Stimulated activated CD4-positive, alpha-beta T cell treated with anti-CD3 and anti-CD28 coated beads, Interleukin-4, amount 100 ng/mL, for 48 hours (primary cell): ENCODE results near the gene UBA52.
"Not testable (repeated sequence)": the region's sequence is repeated elsewhere in the genome, so short reads cannot be mapped to it uniquely, and the experiment has no call there.

Experiments
- DNase-seq, 2 donors: peaks; one replicate each; pipeline ENCODE4 v3.0.0-alpha.2; 2020; ENCODE audit warnings: low read depth in 2 of 2

Gene UBA52

DNA sequence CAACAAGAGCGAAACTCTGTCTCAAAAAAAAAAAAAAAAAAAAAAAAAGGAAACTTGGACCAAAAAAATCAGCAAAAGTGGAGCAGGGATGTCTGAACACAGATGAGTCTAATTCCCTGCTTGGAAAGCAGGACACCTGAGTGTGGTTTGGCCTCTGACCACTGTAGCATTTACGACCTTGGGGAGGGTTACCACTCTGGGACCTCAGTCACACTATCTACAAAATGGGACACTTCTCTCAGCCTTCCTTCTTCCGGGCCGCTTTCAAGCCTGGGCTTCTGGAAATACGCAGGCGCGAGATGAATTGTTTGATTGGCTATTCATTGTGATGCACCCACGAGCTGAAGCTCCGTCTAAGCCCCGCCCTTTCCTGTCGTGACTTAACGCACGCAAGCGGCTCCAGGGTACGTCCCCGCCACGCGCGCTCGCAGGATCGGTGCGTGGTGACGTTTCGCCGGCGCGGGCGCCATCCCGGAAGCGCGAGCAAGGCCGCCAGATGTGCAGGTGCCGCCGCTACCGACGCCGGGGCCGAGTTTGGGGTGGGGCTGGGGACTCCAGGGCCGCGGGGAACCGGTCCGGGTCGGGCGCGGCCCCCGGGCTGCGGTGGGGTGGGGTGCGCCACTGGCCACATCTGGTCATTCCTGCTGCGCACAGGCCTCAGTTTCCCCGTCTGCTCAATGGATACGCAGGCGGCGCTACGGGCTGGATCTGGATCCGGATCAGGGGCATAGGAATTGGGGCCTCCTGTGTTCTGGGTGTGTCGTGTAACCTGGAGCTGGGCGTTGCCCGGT is 14.1 kb upstream of the UBA52 start, which contains the start of gene KXD1:
KXD1 (plus strand) TSS at position 460 of the 791 bp plus-strand sequence. CDS start 4,187 bp downstream, outside the sequence.
- peak; percentile 94 to 99 for DNase-seq

DNA sequence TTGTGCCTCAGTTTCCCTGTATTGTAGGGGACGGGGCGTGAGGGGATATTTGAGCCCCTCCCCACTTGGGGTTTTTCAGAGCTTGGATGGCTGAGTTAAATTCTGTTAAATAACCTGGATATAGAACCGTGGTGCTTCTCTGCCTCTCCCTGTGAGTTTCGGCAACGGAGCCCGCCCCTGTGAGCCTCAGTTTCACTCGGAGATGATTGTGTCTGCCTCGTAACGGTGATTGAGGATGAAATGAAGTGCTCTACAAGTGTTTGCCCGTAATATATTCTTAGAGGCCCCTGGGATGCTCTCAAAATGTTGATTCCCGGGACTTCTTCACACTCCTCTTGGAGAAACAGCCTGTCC is 13.5 kb upstream of the UBA52 start:
- no peak for DNase-seq

DNA sequence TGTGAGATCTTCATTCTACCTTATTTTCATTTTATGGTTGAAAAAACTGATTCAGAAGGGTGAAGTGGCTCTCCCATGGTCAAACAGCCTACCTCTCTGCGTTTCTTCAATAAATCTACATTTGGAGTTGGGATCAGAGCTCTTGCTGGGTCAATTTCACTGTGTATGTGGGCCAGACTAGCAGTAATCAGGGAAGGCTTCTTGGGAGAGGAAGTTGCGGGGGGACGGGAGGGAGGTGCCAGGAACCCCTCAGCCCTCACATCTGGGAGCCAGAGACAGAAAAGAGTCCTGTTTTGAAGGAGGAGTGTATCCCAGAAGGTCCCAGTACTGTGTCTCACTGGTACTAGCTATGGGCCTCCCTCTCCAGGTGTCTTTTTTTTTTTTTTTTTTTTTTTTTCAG is 13.1 kb upstream of the UBA52 start:
- DNase-seq, result no peak

DNA sequence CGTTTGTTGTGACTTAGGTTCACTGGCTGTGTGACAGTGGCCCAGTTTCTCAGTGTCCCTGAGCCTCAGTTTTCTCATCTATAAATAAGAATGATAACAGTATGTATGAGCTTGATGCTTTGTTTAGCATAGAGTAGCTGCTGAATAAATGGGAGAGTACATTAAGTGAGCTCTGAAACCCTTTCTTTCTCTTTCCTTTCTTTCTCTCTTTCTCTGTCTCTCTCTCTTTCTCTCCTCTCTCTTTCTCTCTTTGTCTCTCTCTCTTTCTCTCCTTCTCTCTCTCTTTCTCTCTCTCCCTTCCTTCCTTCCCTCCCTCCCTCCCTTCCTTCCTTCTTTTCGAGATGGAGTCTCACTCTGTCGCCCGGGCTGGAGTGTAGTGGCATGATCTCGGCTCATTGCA is 12.0 kb upstream of the UBA52 start:
- no peak for DNase-seq

DNA sequence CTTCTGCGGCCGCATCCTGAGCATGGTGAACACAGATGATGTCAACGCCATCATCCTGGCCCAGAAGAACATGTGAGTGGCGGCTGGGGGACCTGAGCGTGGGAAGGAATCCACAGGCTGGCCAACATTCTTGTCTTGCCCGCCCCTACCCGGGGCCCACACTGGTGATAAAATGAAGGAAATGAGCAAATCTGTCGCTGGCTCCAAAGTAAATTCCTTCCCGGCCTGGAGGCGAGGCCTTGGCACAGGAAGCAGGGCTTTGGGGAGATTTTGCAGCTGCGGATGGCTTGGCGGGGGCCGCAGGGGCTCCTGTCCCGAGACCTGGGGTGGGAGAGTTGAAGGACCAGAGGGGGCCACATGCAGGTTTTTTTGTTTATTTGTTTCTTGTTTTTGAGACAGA is 9.6 kb upstream of the UBA52 start:
- no peak for DNase-seq

DNA sequence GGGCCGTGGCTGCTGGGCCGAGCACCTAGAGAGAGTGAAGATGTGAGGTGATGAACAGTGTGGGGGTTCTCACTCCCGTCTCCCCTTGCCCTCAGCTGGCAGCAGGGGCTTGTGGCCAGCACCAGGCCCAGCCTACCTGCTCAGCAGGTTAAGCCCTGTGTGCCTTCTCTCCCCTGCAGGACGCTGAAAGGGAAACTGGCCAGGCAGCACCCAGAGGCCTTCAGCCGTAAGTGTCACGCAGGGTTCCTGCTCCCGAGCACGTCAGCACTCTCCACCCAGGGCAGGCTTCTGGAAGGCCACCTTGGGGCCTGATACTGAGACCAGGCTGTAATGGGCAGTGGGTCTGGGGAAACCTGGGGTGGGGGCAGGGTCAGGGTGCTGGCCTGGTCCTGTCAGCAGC is 4.7 kb upstream of the UBA52 start:
- DNase-seq, result no peak

DNA sequence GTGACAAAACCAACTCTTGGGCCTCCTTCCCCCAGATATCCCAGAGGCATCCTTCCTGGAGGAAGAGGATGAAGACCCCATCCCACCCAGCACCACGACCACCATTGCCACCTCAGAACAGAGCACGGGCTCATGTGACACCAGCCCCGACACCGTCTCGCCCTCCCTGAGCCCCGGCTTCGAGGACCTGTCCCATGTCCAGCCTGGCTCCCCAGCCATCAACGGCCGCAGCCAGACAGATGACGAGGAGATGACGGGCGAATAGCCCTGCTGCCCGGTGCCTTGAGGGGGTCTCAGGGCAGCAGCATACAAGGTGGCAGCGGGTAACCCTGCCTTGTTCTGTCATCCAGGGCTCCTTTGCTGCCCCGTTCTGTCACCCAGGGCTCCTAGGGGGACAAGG is 3.3 kb upstream of the UBA52 start:
- no peak for DNase-seq

DNA sequence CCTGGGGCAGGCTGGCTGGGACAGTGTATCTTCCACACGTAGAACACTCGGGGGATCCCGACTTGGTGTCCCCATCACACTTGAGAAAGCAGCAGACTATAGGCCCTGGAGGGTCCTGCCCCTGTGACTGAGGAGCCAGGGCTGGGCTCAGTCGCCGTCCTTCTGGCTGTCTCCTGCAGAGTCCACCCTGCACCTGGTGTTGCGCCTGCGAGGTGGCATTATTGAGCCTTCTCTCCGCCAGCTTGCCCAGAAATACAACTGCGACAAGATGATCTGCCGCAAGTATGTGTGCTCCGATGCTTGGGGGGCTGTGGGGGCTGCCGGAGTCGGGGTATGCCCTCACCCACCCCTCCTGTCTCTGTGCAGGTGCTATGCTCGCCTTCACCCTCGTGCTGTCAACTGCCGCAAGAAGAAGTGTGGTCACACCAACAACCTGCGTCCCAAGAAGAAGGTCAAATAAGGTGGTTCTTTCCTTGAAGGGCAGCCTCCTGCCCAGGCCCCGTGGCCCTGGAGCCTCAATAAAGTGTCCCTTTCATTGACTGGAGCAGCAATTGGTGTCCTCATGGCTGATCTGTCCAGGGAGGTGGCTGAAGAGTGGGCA is 3.1 kb downstream of the UBA52 start:
- DNase-seq, result no peak

DNA sequence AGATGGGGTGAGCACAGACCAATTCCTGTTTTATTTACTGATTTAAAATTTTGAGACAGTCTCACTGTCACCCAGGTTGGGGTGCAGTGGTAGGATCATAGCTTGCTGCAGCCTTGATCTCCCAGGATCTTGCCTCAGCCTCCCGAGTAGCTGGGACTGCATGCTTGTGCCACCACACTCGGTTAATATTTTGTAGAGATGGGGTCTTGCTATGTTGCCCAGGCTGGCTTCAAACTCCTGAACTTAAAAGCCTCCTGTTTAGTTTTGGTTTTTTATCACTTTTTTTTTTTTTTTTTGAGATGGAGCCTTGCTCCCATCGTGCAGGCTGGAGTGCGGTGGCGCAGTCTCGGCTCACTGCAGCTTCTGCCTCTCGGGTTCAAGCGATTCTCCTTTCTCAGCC is 4.7 kb downstream of the UBA52 start:
- DNase-seq, result no peak

DNA sequence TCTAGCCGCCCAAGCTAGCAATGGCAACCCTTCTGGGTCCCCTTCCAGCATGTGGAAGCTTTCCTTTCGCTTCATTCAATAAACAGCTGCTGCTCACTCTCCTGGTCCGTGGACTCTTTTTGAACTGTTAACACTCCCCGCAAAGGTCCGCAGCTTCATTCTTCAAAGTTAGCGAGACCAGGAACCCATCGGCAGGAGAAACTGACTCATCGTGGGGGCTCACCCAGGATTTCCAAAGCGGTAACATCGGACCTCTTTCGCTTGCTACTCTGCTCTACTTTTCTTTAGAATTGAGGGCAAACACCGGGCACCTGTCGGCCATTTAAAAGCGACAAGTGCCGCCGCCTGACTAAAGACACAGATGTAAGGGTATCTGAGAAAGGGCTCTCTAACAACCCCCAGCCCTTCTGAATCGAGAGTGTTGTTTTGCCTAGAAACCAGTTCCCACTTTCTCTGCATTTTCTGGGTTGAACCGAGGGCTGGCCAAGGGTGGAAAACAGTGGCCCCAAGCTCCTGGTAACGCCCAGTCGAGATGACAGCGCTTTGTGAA is 5.8 kb downstream of the UBA52 start:
- DNase-seq, result no peak

DNA sequence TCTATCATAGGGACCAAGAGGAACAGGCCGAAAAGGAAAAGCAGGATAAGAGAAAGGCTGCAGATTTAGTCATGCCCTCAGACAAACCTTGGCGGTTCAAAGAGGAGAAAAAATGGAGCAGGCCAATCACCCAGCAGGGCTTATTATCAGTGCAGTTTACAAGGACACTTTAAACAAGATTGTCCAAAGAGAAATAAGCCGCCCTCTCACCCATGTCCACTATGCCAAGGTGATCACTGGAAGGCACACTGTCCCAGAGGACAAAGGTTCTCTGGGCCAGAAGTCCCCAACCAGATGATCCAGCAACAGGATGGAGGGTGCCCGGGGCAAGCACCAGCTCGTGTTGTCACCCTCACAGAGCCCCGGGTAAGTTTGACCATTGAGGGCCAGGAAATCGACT is 8.7 kb downstream of the UBA52 start:
- no peak for DNase-seq

DNA sequence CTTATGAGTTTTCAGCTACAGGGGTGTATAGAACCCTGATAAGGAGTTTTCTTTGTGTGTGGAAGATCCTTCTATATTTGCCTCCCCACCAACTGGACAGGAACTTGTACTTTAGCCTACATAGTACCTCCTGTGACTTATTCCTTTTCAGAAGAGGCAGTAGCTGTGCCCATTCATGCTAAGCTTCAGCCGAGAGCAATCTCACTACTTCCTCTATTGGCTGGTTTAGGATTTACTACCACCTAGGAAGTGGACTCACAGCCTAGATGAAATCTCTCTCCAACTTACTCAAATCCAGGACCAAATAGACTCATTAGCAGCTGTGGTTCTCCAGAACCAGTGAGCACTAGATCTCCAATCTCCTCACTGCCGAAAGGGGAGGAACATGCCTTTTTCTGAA is 14.6 kb downstream of the UBA52 start:
- no peak for DNase-seq

DNA sequence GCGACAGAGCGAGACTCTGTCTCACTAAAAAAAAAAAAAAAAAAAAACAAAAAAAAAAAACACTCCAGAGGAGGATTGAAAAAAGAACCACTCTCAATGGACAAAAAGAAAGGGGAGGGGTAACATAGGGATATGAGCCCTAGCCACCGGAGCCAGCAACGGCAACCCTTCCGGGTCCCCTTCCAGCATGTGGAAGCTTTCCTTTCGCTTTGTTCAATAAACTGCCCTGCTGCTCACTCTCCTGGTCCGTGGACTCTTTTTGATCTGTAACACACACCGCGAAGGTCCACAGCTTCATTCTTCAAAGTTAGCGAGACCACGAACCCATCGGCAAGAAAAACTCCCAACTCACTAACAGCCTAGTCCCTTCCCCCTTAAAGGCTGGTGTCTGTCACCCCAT is 15.9 kb downstream of the UBA52 start:
- no peak for DNase-seq

DNA sequence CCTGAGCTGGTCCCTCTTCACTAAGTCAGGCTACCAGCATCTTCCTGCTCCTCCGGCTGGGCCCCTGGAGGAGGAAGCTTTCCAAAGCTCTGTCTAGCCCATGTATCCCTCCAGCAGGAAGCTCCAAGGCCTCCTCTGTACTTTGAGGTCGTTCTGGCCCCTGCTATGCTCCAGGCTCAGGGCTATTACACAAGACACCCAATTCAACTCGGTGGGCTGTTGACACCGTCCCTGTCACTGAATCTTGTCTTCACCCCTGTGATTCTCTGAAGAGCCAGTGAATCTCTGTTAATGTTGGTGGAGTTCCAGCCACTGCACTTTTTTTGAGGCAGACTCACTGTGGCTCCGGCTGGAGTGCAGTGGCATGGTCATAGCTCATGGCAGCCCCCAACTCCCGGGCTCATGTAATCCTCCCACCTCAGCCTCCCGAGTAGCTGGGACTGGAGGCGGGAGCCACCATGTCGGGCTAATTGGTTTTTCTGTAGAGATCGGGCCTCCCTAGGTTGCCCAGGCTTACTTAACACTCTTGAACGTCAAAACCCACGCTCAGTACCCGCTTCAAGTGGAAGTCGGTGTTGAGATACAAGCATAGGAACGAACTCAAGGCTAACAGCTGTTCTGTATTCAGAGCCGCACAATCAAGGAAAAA is 16.4 kb downstream of the UBA52 start:
- DNase-seq, result no peak

DNA sequence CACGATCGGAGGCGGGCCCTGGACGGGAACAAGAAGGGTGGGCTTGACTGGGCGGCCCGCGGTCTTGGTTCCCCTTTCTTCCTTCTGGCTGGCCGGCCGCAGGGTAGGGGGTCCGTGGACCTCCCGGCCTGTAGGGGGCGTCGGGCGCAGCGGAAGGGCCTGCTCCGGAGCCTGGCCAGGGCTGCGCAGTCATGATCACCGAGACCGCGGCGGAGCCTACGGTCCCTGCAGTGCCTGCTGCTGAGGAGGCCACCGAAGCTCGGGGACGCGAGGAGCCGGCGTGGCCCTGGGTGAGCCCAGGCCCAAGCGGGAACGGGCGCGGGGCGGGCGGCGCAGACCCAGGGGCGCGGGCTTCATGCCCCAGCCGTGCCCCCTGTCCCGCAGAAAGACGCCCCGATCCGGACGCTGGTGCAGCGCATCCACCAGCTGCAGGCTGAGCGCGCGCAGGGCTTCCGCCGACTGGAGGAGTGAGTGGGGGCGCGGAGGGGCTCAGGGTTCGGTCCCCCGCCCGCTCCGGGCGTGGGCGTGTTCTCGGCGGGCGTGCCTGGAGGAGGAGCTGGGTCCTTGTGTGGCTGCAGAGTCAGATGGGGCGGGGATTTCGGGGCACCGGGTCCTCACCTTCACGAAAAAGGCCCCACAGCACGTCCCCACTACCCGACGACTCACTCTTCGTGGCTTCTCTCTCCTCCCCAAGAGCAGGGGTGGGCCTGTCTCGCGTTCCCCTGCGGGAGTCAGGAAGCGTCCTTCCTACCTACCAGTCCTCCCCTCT is 17.1 kb downstream of the UBA52 start, which contains the start of gene REX1BD:
REX1BD (plus strand) TSS at position 188 of the 769 bp plus-strand sequence; CDS start at position 192, 4 bp downstream.
- DNase-seq, result peak; percentile 79 to 84

DNA sequence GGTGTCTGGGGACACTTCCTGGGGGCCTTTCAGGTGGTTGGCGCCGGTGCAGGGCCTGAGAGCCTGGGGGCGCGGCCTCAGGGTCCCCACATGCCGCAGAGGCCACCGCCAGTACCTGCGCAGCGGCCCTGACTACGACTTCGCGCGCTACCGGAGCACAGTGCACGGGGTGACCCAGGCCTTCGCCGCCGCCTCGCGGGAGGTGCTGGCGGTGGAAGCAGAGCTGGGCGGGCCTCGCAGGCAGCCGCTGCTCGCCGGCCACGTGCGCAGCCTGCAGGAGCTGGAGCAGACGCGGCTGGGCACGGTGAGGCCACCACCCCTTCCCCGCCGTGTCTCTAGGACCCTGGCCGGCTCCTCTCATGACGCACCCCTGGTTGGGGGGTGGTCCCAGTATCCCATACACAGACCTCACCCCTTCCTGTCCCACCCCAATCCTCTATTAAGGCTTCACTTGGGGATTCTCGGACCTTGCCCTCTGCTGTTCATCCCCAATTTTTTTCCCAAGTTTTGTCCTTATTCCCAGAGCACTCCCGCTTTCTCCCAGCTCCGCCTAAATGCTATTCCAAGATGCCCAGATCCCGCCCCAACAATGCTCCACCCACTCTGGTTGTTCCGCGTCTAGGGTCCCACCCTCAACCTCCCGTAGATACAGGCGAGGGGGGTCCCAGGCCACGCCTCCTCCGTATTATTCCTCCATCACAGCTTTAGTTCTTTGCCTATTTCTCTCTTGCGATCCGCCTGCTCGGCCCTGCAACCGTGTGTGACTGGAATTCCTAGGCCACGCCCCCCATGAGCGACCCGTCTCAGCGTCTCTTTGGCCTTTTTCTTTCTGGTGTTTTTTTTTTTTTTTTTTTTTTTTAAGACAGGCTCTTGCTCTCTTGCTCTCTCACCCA is 18.0 kb downstream of the UBA52 start:
- DNase-seq, result peak; percentile 58 to 66

DNA sequence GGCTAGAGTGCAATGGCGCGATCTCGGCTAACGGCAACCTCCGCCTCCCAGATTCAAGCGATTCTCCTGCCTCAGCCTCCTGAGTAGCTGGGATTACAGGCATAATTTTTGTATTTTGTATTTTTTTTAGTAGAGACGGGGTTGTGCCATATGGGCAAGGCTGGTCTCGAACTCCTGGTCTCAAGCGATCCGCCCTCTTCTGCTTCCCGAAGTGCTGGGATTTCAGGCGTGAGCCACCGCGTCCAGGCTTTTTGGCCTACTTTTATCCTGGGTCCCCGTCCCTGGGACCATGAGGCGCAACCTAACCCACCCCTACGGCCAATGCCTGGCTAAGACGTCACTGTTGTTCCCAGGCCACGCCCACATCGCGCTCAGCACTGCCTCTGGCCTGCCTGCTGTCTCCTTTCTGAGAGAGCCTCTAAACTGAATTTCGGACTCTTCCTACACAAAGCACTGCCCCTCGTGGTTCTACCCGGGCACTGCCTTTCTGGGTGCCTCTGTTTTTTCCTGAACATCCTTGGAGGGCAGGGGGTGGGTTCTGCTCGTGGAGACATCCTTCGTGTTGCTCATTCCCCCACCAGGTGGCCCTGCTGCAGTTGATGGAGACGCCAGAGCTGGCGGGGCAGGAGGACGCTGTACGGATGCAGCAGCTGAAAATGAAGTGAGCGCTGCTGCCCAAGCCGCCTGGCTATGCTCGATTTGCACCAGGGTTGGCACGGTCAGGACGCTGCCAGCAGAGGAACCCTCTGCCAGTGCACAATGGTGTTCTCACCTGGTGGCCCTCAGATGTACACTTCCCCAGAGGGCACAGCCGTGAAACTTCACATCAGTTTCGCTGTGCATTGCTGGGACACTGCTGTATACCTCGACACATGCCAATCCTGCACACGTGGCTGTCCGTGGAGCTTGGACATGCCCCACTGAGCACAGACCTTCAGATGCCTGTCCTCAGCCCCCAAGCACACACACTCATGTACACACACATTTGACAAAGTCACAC is 18.9 kb downstream of the UBA52 start:
- DNase-seq, result no peak

DNA sequence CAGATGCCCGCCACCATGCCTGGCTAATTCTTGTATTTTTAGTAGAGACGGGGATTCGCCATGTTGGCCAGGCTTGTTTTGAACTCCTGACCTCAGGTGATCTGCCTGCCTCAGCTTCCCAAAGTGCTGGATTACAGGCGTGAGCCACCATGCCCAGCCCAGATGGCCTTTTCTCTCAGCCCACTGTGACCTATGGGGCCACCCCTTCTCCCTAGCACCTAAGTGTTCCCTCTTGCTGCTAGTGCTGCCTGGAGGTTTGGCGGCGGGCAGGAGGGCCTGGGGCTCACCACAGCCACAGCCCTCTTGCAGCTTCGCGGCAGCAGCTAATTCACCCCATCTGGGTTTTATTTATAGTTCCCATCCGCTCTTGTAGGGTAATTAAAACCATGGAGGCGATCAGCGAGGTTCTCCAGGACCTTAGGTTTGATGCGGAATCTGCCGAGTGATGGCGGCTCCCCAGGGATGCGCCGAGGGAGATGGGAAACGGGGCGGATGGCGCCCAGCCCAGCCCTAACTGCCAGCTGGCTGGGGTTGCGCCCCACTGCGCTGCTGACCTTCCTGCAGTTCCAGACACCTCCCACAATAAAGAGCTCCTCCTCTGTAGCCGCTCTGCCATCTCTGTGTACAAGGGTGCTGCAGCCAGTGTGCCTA is 20.2 kb downstream of the UBA52 start:
- DNase-seq, result no peak

DNA sequence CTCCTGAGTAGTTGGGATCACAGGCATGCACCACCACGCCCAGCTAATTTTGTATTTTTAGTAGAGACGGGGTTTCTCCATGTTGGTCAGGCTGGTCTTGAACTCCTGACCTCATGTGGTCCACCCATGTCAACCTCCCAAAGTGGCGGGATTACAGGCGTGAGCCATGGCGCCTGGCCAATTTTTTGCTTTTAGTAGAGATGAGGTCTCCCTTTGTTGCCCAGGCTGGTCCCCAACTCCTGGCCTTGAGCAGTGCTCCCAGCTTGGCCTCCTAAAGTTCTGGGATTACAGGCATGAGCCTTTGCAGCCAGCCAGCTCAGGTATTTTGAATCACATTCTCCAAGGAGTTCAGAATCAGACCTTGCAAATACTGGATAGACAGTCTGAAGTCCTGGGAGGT is 21.1 kb downstream of the UBA52 start:
- DNase-seq, result not testable (repeated sequence)
